Measurements from ENCODE around the gene RAB40B.

The RAB40B gene

GRCh38 chr17:82675476-82676245, 22.8 kb downstream of the RAB40B start:
- no peak for ATAC-seq (replicated peaks)
- no peaks in the 10 kb centered on the region for H3K9me3 Mint-ChIP-seq

GRCh38 chr17:82674656-82675475, 23.6 kb downstream of the RAB40B start:
- Mint-ChIP-seq H3K36me3 (peaks cover 0 to 3% of the 10 kb centered on the region in 2 donors), H3K27ac (no peak overlapping the region), H3K27me3 (no peaks in the 10 kb centered on the region), H3K4me1 (no peaks in the 10 kb centered on the region), H3K9me3 (no peaks in the 10 kb centered on the region), H3K4me3 (no peak overlapping the region)
- ATAC-seq (replicated peaks) (no peak), DNase-seq (no peak)

More at GRCh38 chr17:82675476-82676245, 22.8 kb downstream of the RAB40B start:
- H3K27ac Mint-ChIP-seq: no peak overlapping the region
- peaks cover 0 to 3% of the 10 kb centered on the region in 2 donors for H3K36me3 Mint-ChIP-seq
- no peaks in the 10 kb centered on the region for H3K4me1 Mint-ChIP-seq
- H3K4me3 Mint-ChIP-seq: no peak overlapping the region
- DNase-seq: no peak
- no peaks in the 10 kb centered on the region for H3K27me3 Mint-ChIP-seq

- Mint-ChIP-seq H3K36me3 (peaks cover 0 to 5% of the 10 kb centered on the region in 2 donors), H3K27me3 (peaks cover 3 to 10% of the 10 kb centered on the region in 2 donors), H3K9me3 (no peaks in the 10 kb centered on the region), H3K27ac (no peak overlapping the region), H3K4me1 (peaks cover 5 to 13% of the 10 kb centered on the region in 2 donors), H3K4me3 (no peak overlapping the region)
- DNase-seq (no peak), ATAC-seq (replicated peaks) (no peak)
Observed at GRCh38 chr17:82670661-82671450, 27.6 kb downstream of the RAB40B start.

- Mint-ChIP-seq H3K4me1 (peaks cover 5 to 13% of the 10 kb centered on the region in 2 donors), H3K9me3 (no peaks in the 10 kb centered on the region), H3K36me3 (peaks cover 0 to 4% of the 10 kb centered on the region in 2 donors), H3K27me3 (peaks cover 3 to 10% of the 10 kb centered on the region in 2 donors), H3K27ac (no peak overlapping the region), H3K4me3 (peak overlapping the region; percentile 75 to 80)
- DNase-seq (peak; percentile 56), ATAC-seq (replicated peaks) (peak; percentile 99)
Observed at GRCh38 chr17:82668631-82669099, 29.8 kb downstream of the RAB40B start.

- Mint-ChIP-seq H3K9me3 (no peaks in the 10 kb centered on the region), H3K27me3 (peaks cover 3 to 10% of the 10 kb centered on the region in 2 donors), H3K4me1 (peaks cover 5 to 13% of the 10 kb centered on the region in 2 donors), H3K27ac (no peak overlapping the region), H3K36me3 (peaks cover 0 to 4% of the 10 kb centered on the region in 2 donors), H3K4me3 (peak overlapping the region; percentile 75 to 80)
- ATAC-seq (replicated peaks): peak; percentile 36 to 41
- DNase-seq: no peak
Observed at GRCh38 chr17:82668024-82668630, 30.4 kb downstream of the RAB40B start.

GRCh38 chr17:82667668-82668000, 30.9 kb downstream of the RAB40B start:
- H3K9me3 Mint-ChIP-seq: no peaks in the 10 kb centered on the region
- ATAC-seq (replicated peaks) (no peak), DNase-seq (no peak)
- no peak overlapping the region for H3K4me3 Mint-ChIP-seq
- H3K4me1 Mint-ChIP-seq: peaks cover 5 to 13% of the 10 kb centered on the region in 2 donors
- H3K36me3 Mint-ChIP-seq: peaks cover 0 to 4% of the 10 kb centered on the region in 2 donors
- H3K27me3 Mint-ChIP-seq: peaks cover 3 to 10% of the 10 kb centered on the region in 2 donors
- H3K27ac Mint-ChIP-seq: no peak overlapping the region

GRCh38 chr17:82666931-82667667, 31.4 kb downstream of the RAB40B start:
- no peak for ATAC-seq (replicated peaks)
- Mint-ChIP-seq H3K9me3 (no peaks in the 10 kb centered on the region), H3K36me3 (peaks cover 0 to 4% of the 10 kb centered on the region in 2 donors), H3K4me1 (peaks cover 5 to 13% of the 10 kb centered on the region in 2 donors), H3K27me3 (peaks cover 3 to 10% of the 10 kb centered on the region in 2 donors), H3K27ac (no peak overlapping the region), H3K4me3 (no peak overlapping the region)
- no peak for DNase-seq

GRCh38 chr17:82665891-82666290, 32.6 kb downstream of the RAB40B start:
- Mint-ChIP-seq H3K36me3 (peaks cover 0 to 4% of the 10 kb centered on the region in 2 donors), H3K4me1 (peaks cover 5 to 13% of the 10 kb centered on the region in 2 donors), H3K27ac (peak overlapping the region; percentile 71), H3K4me3 (no peak overlapping the region), H3K9me3 (no peaks in the 10 kb centered on the region), H3K27me3 (peaks cover 3 to 10% of the 10 kb centered on the region in 2 donors)
- DNase-seq (no peak), ATAC-seq (replicated peaks) (no peak)

GRCh38 chr17:82665217-82665616, 33.3 kb downstream of the RAB40B start:
- Mint-ChIP-seq H3K27me3 (peaks cover 3 to 10% of the 10 kb centered on the region in 2 donors), H3K27ac (no peak overlapping the region), H3K4me3 (no peak overlapping the region), H3K9me3 (no peaks in the 10 kb centered on the region), H3K4me1 (peaks cover 5 to 13% of the 10 kb centered on the region in 2 donors), H3K36me3 (peaks cover 0 to 4% of the 10 kb centered on the region in 2 donors)
- DNase-seq (no peak), ATAC-seq (replicated peaks) (no peak)

- Mint-ChIP-seq H3K27me3 (peaks cover 3 to 10% of the 10 kb centered on the region in 2 donors), H3K4me1 (peaks cover 5 to 13% of the 10 kb centered on the region in 2 donors), H3K27ac (no peak overlapping the region), H3K9me3 (no peaks in the 10 kb centered on the region), H3K4me3 (no peak overlapping the region), H3K36me3 (peaks cover 0 to 4% of the 10 kb centered on the region in 2 donors)
- ATAC-seq (replicated peaks) (no peak), DNase-seq (no peak)
Observed at GRCh38 chr17:82664701-82665182, 33.8 kb downstream of the RAB40B start.

GRCh38 chr17:82664276-82664575, 34.3 kb downstream of the RAB40B start:
- Mint-ChIP-seq H3K4me1 (peaks cover 5 to 13% of the 10 kb centered on the region in 2 donors), H3K36me3 (peaks cover 0 to 4% of the 10 kb centered on the region in 2 donors)

GRCh38 chr17:82663381-82664275, 34.9 kb downstream of the RAB40B start:
- H3K4me3 Mint-ChIP-seq: no peak overlapping the region
- no peak for ATAC-seq (replicated peaks)
- no peak for DNase-seq
- no peaks in the 10 kb centered on the region for H3K9me3 Mint-ChIP-seq
- no peak overlapping the region for H3K27ac Mint-ChIP-seq
- peaks cover 0 to 3% of the 10 kb centered on the region in 2 donors for H3K36me3 Mint-ChIP-seq
- H3K4me1 Mint-ChIP-seq: peaks cover 3 to 10% of the 10 kb centered on the region in 2 donors
- H3K27me3 Mint-ChIP-seq: peaks cover 3 to 10% of the 10 kb centered on the region in 2 donors

More at GRCh38 chr17:82664276-82664575, 34.3 kb downstream of the RAB40B start:
- no peak for DNase-seq
- Mint-ChIP-seq H3K27me3 (peaks cover 3 to 10% of the 10 kb centered on the region in 2 donors), H3K27ac (no peak overlapping the region), H3K9me3 (no peaks in the 10 kb centered on the region), H3K4me3 (no peak overlapping the region)
- ATAC-seq (replicated peaks): no peak
